Measurements from ENCODE around the gene EVX1.

Gene EVX1

GRCh38 chr7:27249724-27250556 lies 7.3 kb downstream of the EVX1 start:
- no peak for DNase-seq (ENCODE audit: low read depth)

- DNase-seq (ENCODE audit: low read depth) = no peak
These were observed 8.0 kb downstream of the EVX1 start for GRCh38 chr7:27250557-27251070.

GRCh38 chr7:27251136-27251651 lies 8.6 kb downstream of the EVX1 start:
- no peak for DNase-seq (ENCODE audit: low read depth)

GRCh38 chr7:27251652-27252590 lies 9.3 kb downstream of the EVX1 start:
- no peak for DNase-seq (ENCODE audit: low read depth)

GRCh38 chr7:27254625-27255024 lies 12.0 kb downstream of the EVX1 start:
- DNase-seq (ENCODE audit: low read depth) = no peak

- DNase-seq (ENCODE audit: low read depth) = no peak
These were observed 17.6 kb downstream of the EVX1 start for GRCh38 chr7:27260211-27260610.

GRCh38 chr7:27262121-27262520 lies 19.5 kb downstream of the EVX1 start:
- DNase-seq (ENCODE audit: low read depth) = no peak

- no peak for DNase-seq (ENCODE audit: low read depth)
These were observed 21.2 kb downstream of the EVX1 start for GRCh38 chr7:27263781-27264180.

GRCh38 chr7:27269455-27269854 lies 26.9 kb downstream of the EVX1 start:
- no peak for DNase-seq (ENCODE audit: low read depth)

GRCh38 chr7:27271384-27271783 lies 28.8 kb downstream of the EVX1 start:
- no peak for DNase-seq (ENCODE audit: low read depth)

- DNase-seq (ENCODE audit: low read depth) = no peak
These were observed 35.0 kb downstream of the EVX1 start for GRCh38 chr7:27277628-27278027.

- no peak for DNase-seq (ENCODE audit: low read depth)
These were observed 41.0 kb downstream of the EVX1 start for GRCh38 chr7:27283558-27283957.

- no peak for DNase-seq (ENCODE audit: low read depth)
These were observed 52.6 kb downstream of the EVX1 start for GRCh38 chr7:27295236-27295635.

GRCh38 chr7:27297356-27297755 lies 54.8 kb downstream of the EVX1 start:
- DNase-seq (ENCODE audit: low read depth) = no peak
